LNCAP (cell line): ENCODE data around the gene PLD6.

Experiments used
- TF ChIP-seq, protein P1 (sequence below): fragments of 450-650 bp; IDR thresholded peaks from 2 replicates; pipeline ENCODE4 v1.5.1; 2017; ENCODE audit warnings: mild to moderate bottlenecking

Gene PLD6

DNA sequence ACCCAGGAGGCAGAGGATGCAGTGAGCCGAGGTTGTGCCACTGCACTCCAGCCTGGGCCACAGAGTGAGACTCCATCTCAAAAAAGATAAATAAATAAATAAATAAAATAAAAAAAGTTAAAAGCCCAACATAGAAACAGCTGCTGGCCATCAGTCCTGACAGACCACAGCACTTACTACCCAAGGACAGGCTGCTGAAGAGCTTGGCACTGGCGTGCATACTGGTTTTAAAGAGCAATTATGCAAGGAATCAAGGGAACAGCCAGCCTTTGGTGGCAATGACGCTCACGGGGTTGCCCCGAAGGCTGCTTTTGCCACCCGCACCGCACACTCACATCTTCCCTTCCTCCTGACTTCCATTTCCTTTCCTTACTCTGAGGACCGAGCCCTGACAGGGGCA is 4.2 kb downstream of the PLD6 start:
- TF ChIP-seq, protein P1, sequence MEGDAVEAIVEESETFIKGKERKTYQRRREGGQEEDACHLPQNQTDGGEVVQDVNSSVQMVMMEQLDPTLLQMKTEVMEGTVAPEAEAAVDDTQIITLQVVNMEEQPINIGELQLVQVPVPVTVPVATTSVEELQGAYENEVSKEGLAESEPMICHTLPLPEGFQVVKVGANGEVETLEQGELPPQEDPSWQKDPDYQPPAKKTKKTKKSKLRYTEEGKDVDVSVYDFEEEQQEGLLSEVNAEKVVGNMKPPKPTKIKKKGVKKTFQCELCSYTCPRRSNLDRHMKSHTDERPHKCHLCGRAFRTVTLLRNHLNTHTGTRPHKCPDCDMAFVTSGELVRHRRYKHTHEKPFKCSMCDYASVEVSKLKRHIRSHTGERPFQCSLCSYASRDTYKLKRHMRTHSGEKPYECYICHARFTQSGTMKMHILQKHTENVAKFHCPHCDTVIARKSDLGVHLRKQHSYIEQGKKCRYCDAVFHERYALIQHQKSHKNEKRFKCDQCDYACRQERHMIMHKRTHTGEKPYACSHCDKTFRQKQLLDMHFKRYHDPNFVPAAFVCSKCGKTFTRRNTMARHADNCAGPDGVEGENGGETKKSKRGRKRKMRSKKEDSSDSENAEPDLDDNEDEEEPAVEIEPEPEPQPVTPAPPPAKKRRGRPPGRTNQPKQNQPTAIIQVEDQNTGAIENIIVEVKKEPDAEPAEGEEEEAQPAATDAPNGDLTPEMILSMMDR = no peak

DNA sequence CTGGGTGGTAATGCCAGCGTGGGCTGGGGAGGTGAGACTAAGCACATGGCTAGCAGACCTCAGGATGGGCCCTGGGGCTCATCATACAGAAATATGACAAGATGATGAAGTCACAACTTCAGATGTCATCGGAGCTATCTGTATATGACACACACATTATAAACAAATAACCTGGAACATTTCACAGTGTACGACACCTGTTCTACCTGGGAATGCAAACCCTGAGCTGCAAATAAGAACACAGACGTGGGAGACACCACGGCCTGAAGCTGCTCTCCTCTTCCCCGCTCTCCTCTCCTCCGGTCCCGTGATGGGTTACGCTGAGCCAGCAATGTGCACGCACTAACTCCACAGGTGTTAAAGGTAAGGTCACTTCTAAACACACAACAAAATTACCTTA is 4.9 kb downstream of the PLD6 start:
- TF ChIP-seq, protein P1 = no peak

DNA sequence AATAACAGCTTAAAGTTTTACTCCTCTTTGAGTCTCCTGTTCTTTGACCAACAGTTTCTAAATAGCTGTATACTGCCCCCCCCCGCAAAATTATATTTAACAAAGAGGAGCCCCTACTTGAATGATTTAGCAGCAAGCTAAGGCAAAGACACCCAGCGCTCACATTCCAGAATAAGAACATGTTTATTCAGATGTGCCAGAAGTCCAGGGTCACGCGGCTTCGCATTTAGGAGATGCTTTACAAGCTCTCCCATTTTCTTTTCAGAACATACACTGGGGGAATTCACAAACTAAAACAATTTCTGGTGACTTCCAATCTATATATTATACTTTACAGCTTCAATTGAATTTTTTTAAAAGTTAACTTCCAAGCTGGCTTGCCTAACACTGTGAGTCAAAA is 5.3 kb downstream of the PLD6 start:
- TF ChIP-seq, protein P1 = no peak

DNA sequence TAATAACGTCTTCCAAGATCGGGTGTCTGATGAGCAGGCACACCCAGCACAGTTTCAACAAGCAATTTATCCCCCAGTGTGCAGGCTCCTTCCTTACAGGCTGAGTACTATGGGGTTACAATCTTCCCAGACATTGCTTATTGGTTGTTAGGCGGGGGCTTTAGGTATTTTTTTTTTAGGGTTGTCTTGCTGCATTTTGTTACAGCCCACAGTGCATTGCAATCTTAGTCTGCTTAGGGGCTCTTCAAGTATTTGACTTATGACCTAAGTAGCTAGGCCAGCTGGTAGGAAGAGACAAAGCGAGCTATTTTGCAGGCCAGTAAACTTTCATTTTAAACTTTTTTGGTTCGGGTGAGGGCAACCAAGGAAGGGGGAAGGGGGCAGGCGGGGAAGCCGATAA is 5.8 kb downstream of the PLD6 start:
- TF ChIP-seq, protein P1 = no peak

DNA sequence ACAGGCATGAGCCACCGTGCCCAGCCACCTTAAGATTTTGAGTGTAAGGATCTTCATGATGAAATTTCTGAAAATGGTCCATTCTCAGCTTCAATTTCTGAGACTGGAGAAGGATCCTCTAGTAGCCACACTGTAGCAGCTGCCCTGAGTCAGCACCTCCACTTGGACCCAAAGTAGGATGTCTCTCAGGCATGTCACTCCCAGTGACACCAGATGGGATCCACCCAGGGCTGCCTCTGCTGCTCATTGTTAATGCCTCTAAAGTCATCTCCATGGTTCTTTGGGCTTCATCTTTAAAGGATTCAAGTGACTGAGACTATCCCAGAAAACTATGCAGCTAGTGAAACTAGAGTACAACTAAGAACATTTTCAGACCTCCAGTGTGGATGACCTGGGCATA is 7.9 kb downstream of the PLD6 start:
- TF ChIP-seq, protein P1 = no peak

DNA sequence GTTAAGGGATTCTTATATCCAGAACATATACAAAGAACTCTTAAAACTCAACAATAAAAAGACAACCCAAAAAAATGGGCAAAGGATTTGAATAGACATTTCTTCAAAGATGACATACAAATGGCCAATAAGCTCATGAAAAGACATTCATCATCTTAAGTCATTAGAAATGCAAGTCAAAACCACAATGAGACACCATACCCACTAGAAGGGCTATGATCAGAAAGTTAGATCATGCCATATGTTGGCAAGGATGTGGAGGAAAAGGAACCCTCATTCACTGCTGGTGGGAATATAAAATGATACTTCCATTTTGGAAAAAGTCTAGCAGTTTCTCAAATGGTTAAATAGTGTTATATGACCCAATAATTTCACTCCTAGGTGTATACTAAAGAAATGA is 9.4 kb downstream of the PLD6 start:
- TF ChIP-seq, protein P1 = no peak

DNA sequence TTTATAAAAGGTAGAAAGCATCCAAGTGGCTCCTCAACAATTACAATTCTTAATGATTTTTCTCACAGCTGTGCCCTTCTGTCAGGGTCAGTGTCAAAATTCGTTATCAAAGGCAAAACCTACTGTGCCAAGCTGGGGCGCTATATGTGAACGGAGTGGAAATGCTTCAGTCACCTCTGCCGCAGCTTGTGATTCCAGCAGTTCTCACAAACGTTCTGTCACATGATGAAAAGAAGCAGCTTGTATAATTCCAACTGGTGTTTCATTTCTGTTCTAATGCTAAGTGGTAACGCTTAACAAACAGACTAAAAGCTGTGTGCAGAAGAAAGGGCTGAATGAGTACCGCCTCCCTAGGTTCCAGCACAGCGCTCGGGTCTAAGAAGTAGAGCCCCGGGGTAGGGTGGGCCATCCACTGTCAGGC is 14.2 kb downstream of the PLD6 start:
- TF ChIP-seq, protein P1 = no peak

DNA sequence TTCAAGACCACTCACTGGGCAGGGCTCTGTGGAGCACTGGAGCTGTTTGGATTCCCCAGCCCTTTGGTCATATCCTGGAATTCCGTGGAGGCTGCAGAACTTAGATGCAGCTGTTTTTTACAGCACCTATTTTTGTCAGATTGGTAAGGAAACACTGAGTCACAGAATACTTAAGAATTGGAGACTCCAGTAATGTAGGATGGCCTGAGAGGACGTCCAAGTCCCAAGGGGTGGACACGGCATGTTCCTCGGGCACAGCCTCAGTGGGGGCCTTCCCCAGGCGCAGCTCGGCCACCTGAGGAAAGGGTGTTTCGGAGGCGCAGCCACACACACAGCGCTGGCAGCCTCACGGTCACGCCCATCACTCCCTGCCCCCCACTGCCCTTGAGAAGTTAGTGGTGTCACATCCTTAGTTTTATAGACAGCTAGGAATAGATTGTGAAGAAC is 14.8 kb downstream of the PLD6 start:
- TF ChIP-seq, protein P1 = no peak
